ENCODE results near the gene PDF.
"Not testable (repeated sequence)": the region's sequence is repeated elsewhere in the genome, so short reads cannot be mapped to it uniquely, and the experiment has no call there.

The PDF gene

GRCh38 chr16:69316595-69317034, 13.8 kb downstream of the PDF start:
- DNase-seq (ENCODE audit: low spot score), result no peak

- DNase-seq (ENCODE audit: low spot score), result no peak
Measured at GRCh38 chr16:69315486-69316311, 14.7 kb downstream of the PDF start.

- no peak for DNase-seq (ENCODE audit: low spot score)
Measured at GRCh38 chr16:69314534-69314933, 15.9 kb downstream of the PDF start.

- no peak for DNase-seq (ENCODE audit: low spot score)
Measured at GRCh38 chr16:69313469-69313868, 16.9 kb downstream of the PDF start.

GRCh38 chr16:69311533-69312387, 18.6 kb downstream of the PDF start:
- DNase-seq (ENCODE audit: low spot score), result peak; percentile 65

- peak; percentile 99 for DNase-seq (ENCODE audit: low spot score)
Measured at GRCh38 chr16:69310653-69311532, 19.5 kb downstream of the PDF start, which contains the start of gene VPS4A. Gene VPS4A, plus strand, starts transcription at chr16:69311350. Its CDS starts 162 bp downstream, at chr16:69311512.

GRCh38 chr16:69309316-69309715, 21.1 kb downstream of the PDF start:
- no peak for DNase-seq (ENCODE audit: low spot score)

GRCh38 chr16:69307856-69308255, 22.5 kb downstream of the PDF start:
- DNase-seq (ENCODE audit: low spot score), result no peak

GRCh38 chr16:69307091-69307490, 23.3 kb downstream of the PDF start:
- no peak for DNase-seq (ENCODE audit: low spot score)

- DNase-seq (ENCODE audit: low spot score), result no peak
Measured at GRCh38 chr16:69306031-69306430, 24.4 kb downstream of the PDF start.

- no peak for DNase-seq (ENCODE audit: low spot score)
Measured at GRCh38 chr16:69302301-69302700, 28.1 kb downstream of the PDF start.

- DNase-seq (ENCODE audit: low spot score), result no peak
Measured at GRCh38 chr16:69301861-69302260, 28.5 kb downstream of the PDF start.

- no peak for DNase-seq (ENCODE audit: low spot score)
Measured at GRCh38 chr16:69301187-69301586, 29.2 kb downstream of the PDF start.

- DNase-seq (ENCODE audit: low spot score), result no peak
Measured at GRCh38 chr16:69298261-69298660, 32.1 kb downstream of the PDF start.

- not testable (repeated sequence) for DNase-seq (ENCODE audit: low spot score)
Measured at GRCh38 chr16:69296771-69297170, 33.6 kb downstream of the PDF start.

GRCh38 chr16:69294051-69294450, 36.3 kb downstream of the PDF start:
- DNase-seq (ENCODE audit: low spot score), result no peak

GRCh38 chr16:69293401-69293800, 37.0 kb downstream of the PDF start:
- DNase-seq (ENCODE audit: low spot score), result no peak

- not testable (repeated sequence) for DNase-seq (ENCODE audit: low spot score)
Measured at GRCh38 chr16:69291657-69292056, 38.7 kb downstream of the PDF start.

GRCh38 chr16:69286941-69287713, 43.3 kb downstream of the PDF start:
- peak; percentile 47 for DNase-seq (ENCODE audit: low spot score)

- no peak for DNase-seq (ENCODE audit: low spot score)
Measured at GRCh38 chr16:69285240-69285639, 45.1 kb downstream of the PDF start.

GRCh38 chr16:69283851-69284250, 46.5 kb downstream of the PDF start:
- DNase-seq (ENCODE audit: low spot score), result no peak

Measured in GM03348 (cell line).